Measurements from ENCODE around the gene ANGEL2.

DNA sequence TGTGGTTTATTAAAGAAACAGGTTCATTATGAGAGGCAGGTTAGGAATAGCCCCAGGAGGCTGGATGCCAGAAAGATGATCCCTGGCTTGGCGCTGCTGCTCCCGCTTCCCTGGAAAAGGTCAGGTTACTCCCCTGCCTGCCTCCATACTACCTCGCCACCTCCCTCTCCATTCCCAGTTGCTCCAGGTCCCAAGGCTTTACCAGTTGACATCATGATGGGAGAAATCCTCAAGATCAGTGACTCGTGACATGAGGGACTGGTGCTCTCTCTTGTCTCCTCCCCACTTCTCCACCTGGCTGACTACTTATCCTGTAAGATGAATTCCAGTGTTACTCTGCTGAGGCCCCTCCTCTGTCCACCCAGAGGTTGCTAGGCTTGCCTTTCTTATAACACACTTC, 45.6 kb downstream of the ANGEL2 start:
- TF ChIP-seq, protein P1, sequence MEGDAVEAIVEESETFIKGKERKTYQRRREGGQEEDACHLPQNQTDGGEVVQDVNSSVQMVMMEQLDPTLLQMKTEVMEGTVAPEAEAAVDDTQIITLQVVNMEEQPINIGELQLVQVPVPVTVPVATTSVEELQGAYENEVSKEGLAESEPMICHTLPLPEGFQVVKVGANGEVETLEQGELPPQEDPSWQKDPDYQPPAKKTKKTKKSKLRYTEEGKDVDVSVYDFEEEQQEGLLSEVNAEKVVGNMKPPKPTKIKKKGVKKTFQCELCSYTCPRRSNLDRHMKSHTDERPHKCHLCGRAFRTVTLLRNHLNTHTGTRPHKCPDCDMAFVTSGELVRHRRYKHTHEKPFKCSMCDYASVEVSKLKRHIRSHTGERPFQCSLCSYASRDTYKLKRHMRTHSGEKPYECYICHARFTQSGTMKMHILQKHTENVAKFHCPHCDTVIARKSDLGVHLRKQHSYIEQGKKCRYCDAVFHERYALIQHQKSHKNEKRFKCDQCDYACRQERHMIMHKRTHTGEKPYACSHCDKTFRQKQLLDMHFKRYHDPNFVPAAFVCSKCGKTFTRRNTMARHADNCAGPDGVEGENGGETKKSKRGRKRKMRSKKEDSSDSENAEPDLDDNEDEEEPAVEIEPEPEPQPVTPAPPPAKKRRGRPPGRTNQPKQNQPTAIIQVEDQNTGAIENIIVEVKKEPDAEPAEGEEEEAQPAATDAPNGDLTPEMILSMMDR (IDR thresholded peaks at IDR 0.05; ENCODE audit: insufficient read depth, low read length, poor library complexity, severe bottlenecking), result no peak
- TF ChIP-seq EZH2phosphoT487 (conservative IDR thresholded peaks at IDR 0.05; ENCODE audit: low read length), result no peak
